Neural cell (in vitro differentiated cells): Measurements from ENCODE around the gene STIM1.

Source experiments
- EP300 ChIP-seq: fragments of 450-650 bp; conservative IDR thresholded peaks from 2 replicates; pipeline ENCODE4 v1.6.1; 2014; ENCODE audit warnings: antibody characterized with exemption, mild to moderate bottlenecking, moderate library complexity; ENCODE audit not compliant: poor library complexity, severe bottlenecking
- EZH2 ChIP-seq: fragments of 200-600, 300-800 bp; shearing (Covaris generic), sonication (generic); IDR thresholded peaks from 2 replicates; pipeline ENCODE4 v1.6.1; 2014; ENCODE audit warnings: antibody characterized with exemption, low read length, borderline replicate concordance, mild to moderate bottlenecking; ENCODE audit not compliant: insufficient read depth, poor library complexity, severe bottlenecking
- MXI1 ChIP-seq: fragments of 450-650 bp; conservative IDR thresholded peaks from 2 replicates; pipeline ENCODE4 v1.6.1; 2014; ENCODE audit warnings: antibody characterized with exemption, mild to moderate bottlenecking; ENCODE audit not compliant: poor library complexity, severe bottlenecking
- POLR2AphosphoS5 ChIP-seq: IDR thresholded peaks from 2 replicates; pipeline ENCODE4 v1.6.1; 2012
- RAD21 ChIP-seq: fragments of 450-650 bp; conservative IDR thresholded peaks from 2 replicates; pipeline ENCODE4 v1.6.1; 2014; ENCODE audit warnings: antibody characterized with exemption, mild to moderate bottlenecking, moderate library complexity
- SMC3 ChIP-seq: fragments of 450-650 bp; conservative IDR thresholded peaks from 2 replicates; pipeline ENCODE4 v1.6.1; 2014; ENCODE audit warnings: antibody characterized with exemption, mild to moderate bottlenecking, moderate library complexity; ENCODE audit not compliant: poor library complexity
- TAF1 ChIP-seq: IDR thresholded peaks from 2 replicates; pipeline ENCODE4 v1.6.1; 2012; ENCODE audit warnings: low read depth
- TF ChIP-seq, protein P1 (sequence below): fragments of 450-650 bp; IDR thresholded peaks from 2 replicates; pipeline ENCODE4 v1.5.1; 2014; ENCODE audit warnings: antibody characterized with exemption, mild to moderate bottlenecking, moderate library complexity; ENCODE audit not compliant: poor library complexity, severe bottlenecking
- TF ChIP-seq, protein P2 (sequence below): IDR thresholded peaks from 2 replicates; pipeline ENCODE4 v1.6.1; 2012; ENCODE audit warnings: borderline replicate concordance

DNA sequence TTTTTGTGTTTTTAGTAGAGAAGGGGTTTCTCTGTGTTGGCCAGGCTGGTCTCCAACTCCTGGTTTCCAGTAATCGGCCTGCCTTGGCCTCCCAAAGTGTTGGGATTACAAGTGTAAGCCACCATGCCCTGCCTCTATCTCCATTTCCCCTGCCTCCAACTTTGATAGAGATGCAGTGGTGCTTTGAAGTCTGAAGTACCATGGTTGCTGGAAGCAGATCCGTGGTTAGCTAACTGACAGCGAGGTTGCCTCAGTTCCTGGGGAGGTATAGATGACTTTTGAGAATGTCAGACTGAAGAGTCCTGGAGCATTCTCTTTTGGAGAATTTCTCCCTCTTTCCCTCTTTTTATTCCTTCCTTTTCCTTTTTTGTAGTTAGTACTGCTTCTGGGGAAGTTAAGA is 127.6 kb downstream of the STIM1 start:
- TF ChIP-seq MXI1 (no peak), EP300 (no peak), EZH2 (no peak), POLR2AphosphoS5 (no peak), TAF1 (no peak), RAD21 (no peak), SMC3 (no peak)
- TF ChIP-seq, protein P1, sequence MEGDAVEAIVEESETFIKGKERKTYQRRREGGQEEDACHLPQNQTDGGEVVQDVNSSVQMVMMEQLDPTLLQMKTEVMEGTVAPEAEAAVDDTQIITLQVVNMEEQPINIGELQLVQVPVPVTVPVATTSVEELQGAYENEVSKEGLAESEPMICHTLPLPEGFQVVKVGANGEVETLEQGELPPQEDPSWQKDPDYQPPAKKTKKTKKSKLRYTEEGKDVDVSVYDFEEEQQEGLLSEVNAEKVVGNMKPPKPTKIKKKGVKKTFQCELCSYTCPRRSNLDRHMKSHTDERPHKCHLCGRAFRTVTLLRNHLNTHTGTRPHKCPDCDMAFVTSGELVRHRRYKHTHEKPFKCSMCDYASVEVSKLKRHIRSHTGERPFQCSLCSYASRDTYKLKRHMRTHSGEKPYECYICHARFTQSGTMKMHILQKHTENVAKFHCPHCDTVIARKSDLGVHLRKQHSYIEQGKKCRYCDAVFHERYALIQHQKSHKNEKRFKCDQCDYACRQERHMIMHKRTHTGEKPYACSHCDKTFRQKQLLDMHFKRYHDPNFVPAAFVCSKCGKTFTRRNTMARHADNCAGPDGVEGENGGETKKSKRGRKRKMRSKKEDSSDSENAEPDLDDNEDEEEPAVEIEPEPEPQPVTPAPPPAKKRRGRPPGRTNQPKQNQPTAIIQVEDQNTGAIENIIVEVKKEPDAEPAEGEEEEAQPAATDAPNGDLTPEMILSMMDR: no peak
- TF ChIP-seq, protein P2, sequence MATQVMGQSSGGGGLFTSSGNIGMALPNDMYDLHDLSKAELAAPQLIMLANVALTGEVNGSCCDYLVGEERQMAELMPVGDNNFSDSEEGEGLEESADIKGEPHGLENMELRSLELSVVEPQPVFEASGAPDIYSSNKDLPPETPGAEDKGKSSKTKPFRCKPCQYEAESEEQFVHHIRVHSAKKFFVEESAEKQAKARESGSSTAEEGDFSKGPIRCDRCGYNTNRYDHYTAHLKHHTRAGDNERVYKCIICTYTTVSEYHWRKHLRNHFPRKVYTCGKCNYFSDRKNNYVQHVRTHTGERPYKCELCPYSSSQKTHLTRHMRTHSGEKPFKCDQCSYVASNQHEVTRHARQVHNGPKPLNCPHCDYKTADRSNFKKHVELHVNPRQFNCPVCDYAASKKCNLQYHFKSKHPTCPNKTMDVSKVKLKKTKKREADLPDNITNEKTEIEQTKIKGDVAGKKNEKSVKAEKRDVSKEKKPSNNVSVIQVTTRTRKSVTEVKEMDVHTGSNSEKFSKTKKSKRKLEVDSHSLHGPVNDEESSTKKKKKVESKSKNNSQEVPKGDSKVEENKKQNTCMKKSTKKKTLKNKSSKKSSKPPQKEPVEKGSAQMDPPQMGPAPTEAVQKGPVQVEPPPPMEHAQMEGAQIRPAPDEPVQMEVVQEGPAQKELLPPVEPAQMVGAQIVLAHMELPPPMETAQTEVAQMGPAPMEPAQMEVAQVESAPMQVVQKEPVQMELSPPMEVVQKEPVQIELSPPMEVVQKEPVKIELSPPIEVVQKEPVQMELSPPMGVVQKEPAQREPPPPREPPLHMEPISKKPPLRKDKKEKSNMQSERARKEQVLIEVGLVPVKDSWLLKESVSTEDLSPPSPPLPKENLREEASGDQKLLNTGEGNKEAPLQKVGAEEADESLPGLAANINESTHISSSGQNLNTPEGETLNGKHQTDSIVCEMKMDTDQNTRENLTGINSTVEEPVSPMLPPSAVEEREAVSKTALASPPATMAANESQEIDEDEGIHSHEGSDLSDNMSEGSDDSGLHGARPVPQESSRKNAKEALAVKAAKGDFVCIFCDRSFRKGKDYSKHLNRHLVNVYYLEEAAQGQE: no peak
